Brain microvascular endothelial cell (primary cell): ENCODE results near the gene ZNF135.
A peak's percentile ranks its signal among the peaks of the same experiment; 100 is the strongest.

Source experiments
- DNase-seq: peaks from one replicate; pipeline ENCODE4 v3.0.0-alpha.2; 2020
- H3K27ac ChIP-seq: fragments of 250-450 bp; sonication (Bioruptor Pico); 2 replicates; pipeline ENCODE4 v1.5.1; 2020; ENCODE audit warnings: mild to moderate bottlenecking, moderate library complexity
- H3K27me3 ChIP-seq: fragments of 250-450 bp; sonication (Bioruptor Pico); replicated peaks from 2 replicates; pipeline ENCODE4 v1.5.1; 2020; ENCODE audit warnings: mild to moderate bottlenecking
- H3K36me3 ChIP-seq: fragments of 250-450 bp; sonication (Bioruptor Pico); replicated peaks from 2 replicates; pipeline ENCODE4 v1.5.1; 2020; ENCODE audit warnings: mild to moderate bottlenecking
- H3K4me3 ChIP-seq: 2 replicates; pipeline ENCODE4 v1.5.1; 2011; ENCODE audit warnings: low read depth, mild to moderate bottlenecking, control low read depth, low read length, moderate library complexity
- CTCF ChIP-seq: IDR thresholded peaks from 2 replicates; pipeline ENCODE4 v1.5.1; 2011; ENCODE audit warnings: low read depth, mild to moderate bottlenecking, moderate library complexity, low read length, control low read depth, inconsistent platforms; ENCODE audit errors: missing control alignments
- in situ Hi-C: cut with HindIII; loops from 2 replicates; pipeline ENCODE4 v1.10.0; 2017; ENCODE audit warnings: low sequenced_read_pairs, low pct_ligation_motif_present

Gene ZNF135

GRCh38 chr19:58059671-58060078 lies 593 bp downstream of the ZNF135 start:
- Histone ChIP-seq H3K4me3 (peak overlapping the region; percentile 52), H3K27me3 (no peaks in the 10 kb centered on the region), H3K36me3 (no peaks in the 10 kb centered on the region), H3K27ac (no peak overlapping the region)
- no peak for DNase-seq
- TF ChIP-seq CTCF = no peak
- in situ Hi-C loops = no loop called here

DNA sequence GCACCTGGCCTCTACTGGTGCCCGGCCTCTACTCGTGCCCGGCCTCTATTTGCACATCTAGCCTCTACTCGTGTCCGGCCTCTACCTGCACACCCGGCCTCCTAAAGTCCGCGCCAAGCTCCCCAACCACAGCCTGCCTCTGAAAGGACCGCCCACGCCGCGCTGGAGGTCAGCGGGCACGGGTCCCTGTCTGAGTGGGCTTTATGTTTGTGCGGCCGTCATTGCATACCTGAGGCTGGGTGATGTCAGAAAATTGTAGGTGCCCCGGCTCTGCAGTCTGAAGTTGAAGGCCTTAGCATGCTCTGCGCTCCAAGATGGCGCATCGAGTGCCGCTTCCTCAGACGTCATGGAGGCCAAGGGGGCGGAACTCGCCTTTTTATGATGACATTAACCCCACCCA lies 1.1 kb downstream of the ZNF135 start:
- no peak for DNase-seq
- TF ChIP-seq CTCF = no peak
- H3K36me3 ChIP-seq = no peaks in the 10 kb centered on the region
- H3K27ac ChIP-seq = no peak overlapping the region
- no peaks in the 10 kb centered on the region for H3K27me3 ChIP-seq
- H3K4me3 ChIP-seq = no peak overlapping the region
- in situ Hi-C loops = no loop called here

- Histone ChIP-seq H3K27me3 (no peaks in the 10 kb centered on the region), H3K36me3 (no peaks in the 10 kb centered on the region), H3K27ac (no peak overlapping the region), H3K4me3 (no peak overlapping the region)
- in situ Hi-C loops = no loop called here
- no peak for TF ChIP-seq CTCF
- DNase-seq = no peak
Measured at GRCh38 chr19:58063712-58064111, 4.6 kb downstream of the ZNF135 start.

DNA sequence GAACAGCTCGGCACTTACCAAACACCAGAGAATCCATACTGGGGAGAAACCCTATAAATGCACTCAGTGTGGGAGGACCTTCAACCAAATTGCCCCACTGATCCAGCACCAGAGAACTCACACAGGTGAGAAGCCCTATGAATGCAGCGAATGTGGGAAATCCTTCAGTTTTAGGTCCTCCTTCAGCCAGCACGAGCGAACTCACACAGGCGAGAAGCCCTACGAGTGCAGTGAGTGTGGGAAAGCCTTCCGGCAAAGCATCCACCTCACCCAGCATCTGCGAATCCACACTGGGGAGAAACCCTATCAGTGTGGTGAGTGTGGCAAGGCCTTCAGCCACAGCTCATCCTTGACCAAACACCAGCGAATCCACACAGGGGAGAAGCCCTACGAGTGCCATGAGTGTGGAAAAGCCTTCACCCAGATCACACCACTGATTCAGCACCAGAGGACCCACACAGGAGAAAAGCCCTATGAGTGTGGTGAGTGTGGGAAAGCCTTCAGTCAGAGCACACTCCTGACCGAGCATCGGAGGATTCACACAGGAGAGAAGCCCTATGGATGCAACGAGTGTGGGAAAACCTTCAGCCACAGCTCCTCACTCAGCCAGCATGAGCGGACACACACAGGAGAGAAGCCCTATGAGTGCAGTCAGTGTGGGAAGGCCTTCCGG lies 8.3 kb downstream of the ZNF135 start:
- in situ Hi-C loops = no loop called here
- no peak overlapping the region for H3K27ac ChIP-seq
- DNase-seq = no peak
- H3K27me3 ChIP-seq = no peaks in the 10 kb centered on the region
- H3K36me3 ChIP-seq = no peaks in the 10 kb centered on the region
- H3K4me3 ChIP-seq = no peak overlapping the region
- TF ChIP-seq CTCF = no peak

DNA sequence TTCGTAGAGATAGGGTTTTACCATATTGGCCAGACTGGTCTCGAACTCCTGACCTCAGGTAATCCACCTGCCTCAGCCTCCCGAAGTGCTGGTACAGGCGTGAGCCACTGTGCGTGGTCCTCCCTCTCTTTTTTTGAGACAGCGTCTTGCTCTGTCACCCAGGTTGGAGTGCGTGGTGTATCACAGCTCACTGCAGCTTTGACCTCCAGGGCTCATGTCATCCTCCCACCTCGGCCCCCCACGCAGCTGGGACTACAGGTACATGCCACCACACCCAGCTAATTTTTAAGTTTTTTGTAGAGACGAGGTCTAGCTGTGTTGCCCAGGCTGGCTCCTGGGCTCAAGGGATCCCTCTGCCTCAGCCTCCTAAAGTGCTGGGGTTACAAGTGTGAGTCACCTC lies 20.7 kb downstream of the ZNF135 start:
- no peak for TF ChIP-seq CTCF
- Histone ChIP-seq H3K4me3 (no peak overlapping the region), H3K27ac (no peak overlapping the region), H3K27me3 (no peaks in the 10 kb centered on the region), H3K36me3 (no peaks in the 10 kb centered on the region)
- in situ Hi-C loops = no loop called here
- no peak for DNase-seq

DNA sequence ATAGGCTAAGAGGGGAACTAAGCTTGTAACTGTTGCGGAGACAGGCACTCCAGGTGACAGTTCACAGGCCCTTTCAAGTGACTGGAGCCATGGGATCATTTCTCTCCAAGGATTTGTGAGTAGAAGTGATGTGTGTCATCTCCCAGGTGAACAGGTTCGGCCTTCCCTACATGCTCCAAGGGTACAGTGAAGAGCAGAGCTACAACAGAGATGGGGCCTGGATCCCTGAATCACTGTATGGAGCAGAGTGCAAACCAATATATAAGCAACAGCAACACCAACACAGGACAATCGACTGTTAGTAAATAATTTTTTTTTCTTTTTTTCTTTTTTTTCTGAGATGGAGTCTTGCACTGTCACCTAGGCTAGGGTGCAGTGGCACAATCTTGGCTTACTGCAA lies 23.9 kb downstream of the ZNF135 start:
- in situ Hi-C loops = no loop called here
- H3K27me3 ChIP-seq = no peaks in the 10 kb centered on the region
- no peak overlapping the region for H3K4me3 ChIP-seq
- DNase-seq = no peak
- no peak for TF ChIP-seq CTCF
- H3K27ac ChIP-seq = no peak overlapping the region
- no peaks in the 10 kb centered on the region for H3K36me3 ChIP-seq
